Thoracic aorta (tissue), 2 donors: ENCODE data around the gene NKD1. TPM values are rescaled to one million over a fixed set of nuclear protein-coding genes. Genes with fewer than 3 reads are reported as not detected.

Experiments used
- ATAC-seq: fragments of 150-250 bp; one replicate; pipeline ENCODE4 v1.8.0; 2017; ENCODE audit warnings: low read depth; ENCODE audit not compliant: insufficient number of reproducible peaks, low FRiP score
- DNase-seq: peaks from one replicate; pipeline ENCODE4 v3.0.0-alpha.2; 2020; ENCODE audit warnings: low spot score
- H3K27ac ChIP-seq, 2 donors: fragments of 200-600 bp; sonication (generic); 1 replicate in 1 of 2; 2 replicates in 1 of 2; pipeline ENCODE4 v1.5.1; 2016; ENCODE audit warnings: mild to moderate bottlenecking in 2 of 2, moderate library complexity in 2 of 2
- H3K27me3 ChIP-seq: fragments of 200-600 bp; sonication (generic); replicated peaks from 2 replicates; pipeline ENCODE4 v1.6.0; 2016; ENCODE audit warnings: mild to moderate bottlenecking; ENCODE audit not compliant: insufficient read depth
- H3K36me3 ChIP-seq: fragments of 200-600 bp; sonication (generic); one replicate; pipeline ENCODE4 v1.5.1; 2016
- H3K4me1 ChIP-seq, 2 donors: fragments of 200-600 bp; sonication (generic); 1 replicate in 1 of 2; 2 replicates in 1 of 2; pipeline versions ENCODE4 v1.5.1 to v1.6.0; 2016; ENCODE audit warnings: low read depth in 2 of 2, mild to moderate bottlenecking in 1 of 2; ENCODE audit not compliant: control insufficient read depth in 1 of 2
- H3K4me3 ChIP-seq: fragments of 200-600 bp; sonication (generic); 2 replicates; pipeline ENCODE4 v1.5.1; 2016; ENCODE audit warnings: mild to moderate bottlenecking
- H3K9me3 ChIP-seq: fragments of 200-600 bp; sonication (generic); 2 replicates; pipeline ENCODE4 v1.5.1; 2016
- total RNA-seq, 2 donors: library from RNA; depleted of rRNA; stranded (reverse); fragments of >200 nt; gene quantifications; one replicate each; pipeline versions ENCODE4 v1.1.0 to v1.2.3, GENCODE V29; 2016
- TF ChIP-seq, protein P1 (sequence below): fragments of 200-600 bp; sonication (generic); IDR thresholded peaks from one replicate; pipeline ENCODE4 v1.5.1; 2019; ENCODE audit warnings: antibody characterized with exemption

NKD1 gene
- total RNA-seq, 2 donors from 2014 or later = 30.2 to 41.7 TPM

DNA sequence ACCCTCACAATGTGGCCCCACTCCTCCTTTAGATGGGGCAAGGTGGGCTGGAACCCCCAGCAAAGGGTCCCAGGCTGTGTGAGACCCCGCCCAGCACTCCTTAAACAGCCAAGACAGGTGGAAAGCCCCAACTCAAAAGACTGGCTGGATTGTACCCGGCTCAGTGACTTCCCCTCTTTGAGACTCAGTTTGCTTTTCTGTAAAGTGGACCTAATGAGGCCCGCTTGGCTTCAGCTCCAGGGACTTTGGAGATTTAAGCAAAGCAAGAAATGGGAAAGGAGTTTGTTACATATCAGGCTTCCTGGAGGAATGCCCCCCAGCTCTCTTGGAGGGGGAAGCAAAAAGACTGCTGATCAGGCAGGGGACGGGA is 93.6 kb downstream of the NKD1 start:
- H3K9me3 ChIP-seq = no peaks in the 10 kb centered on the region
- DNase-seq (no peak), ATAC-seq (no peak)
- H3K4me3 ChIP-seq = no peak overlapping the region
- TF ChIP-seq, protein P1, sequence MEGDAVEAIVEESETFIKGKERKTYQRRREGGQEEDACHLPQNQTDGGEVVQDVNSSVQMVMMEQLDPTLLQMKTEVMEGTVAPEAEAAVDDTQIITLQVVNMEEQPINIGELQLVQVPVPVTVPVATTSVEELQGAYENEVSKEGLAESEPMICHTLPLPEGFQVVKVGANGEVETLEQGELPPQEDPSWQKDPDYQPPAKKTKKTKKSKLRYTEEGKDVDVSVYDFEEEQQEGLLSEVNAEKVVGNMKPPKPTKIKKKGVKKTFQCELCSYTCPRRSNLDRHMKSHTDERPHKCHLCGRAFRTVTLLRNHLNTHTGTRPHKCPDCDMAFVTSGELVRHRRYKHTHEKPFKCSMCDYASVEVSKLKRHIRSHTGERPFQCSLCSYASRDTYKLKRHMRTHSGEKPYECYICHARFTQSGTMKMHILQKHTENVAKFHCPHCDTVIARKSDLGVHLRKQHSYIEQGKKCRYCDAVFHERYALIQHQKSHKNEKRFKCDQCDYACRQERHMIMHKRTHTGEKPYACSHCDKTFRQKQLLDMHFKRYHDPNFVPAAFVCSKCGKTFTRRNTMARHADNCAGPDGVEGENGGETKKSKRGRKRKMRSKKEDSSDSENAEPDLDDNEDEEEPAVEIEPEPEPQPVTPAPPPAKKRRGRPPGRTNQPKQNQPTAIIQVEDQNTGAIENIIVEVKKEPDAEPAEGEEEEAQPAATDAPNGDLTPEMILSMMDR = no peak
- peaks cover 2% of the 10 kb centered on the region for H3K36me3 ChIP-seq
- H3K27me3 ChIP-seq = no peaks in the 10 kb centered on the region
- H3K4me1 ChIP-seq = peaks cover 0 to 33% of the 10 kb centered on the region in 2 donors
- no peak overlapping the region for H3K27ac ChIP-seq

DNA sequence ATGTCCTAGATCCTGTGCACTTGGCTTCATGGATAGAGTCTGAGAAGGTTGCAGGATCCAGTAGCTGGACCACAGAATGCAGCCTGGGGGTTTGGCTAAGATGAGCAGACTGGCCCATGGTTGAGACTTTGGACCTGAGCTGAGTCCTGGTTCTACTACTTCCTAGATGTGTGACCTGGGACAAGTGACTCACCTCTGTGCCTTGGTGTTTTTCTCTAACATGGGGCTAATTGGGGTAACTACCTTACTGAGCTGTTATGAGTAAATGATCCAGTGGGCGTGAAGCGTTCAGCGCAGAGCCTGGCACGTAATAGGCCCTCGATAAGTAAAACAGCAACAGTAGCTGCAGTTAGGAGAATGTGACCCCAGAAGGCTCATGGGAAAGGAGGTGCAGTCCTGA is 94.2 kb downstream of the NKD1 start:
- Histone ChIP-seq H3K9me3 (no peaks in the 10 kb centered on the region), H3K36me3 (no peaks in the 10 kb centered on the region), H3K4me1 (peaks cover 0 to 33% of the 10 kb centered on the region in 2 donors), H3K27ac (no peak overlapping the region), H3K4me3 (no peak overlapping the region), H3K27me3 (no peaks in the 10 kb centered on the region)
- TF ChIP-seq, protein P1 = no peak
- ATAC-seq = no peak
- DNase-seq = no peak

DNA sequence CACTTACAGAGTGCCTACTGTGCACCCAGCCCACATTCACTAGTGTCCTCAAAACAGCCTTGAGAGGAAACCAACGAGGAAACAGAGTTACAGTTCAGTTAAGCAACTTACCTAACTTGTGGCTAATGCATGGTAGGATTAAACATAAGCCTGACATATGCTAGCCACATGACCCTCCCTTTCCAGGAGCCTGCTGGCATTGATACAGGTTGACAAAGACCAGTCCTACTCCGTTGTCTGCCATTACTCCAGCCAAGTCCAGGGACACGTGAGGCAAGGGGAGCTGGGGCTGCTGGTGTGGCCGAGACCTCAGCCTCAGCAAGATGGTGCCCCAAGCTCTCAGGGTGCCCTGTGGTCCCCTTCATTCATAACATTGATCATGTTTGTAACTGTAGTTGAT is 95.0 kb downstream of the NKD1 start:
- H3K27me3 ChIP-seq = no peaks in the 10 kb centered on the region
- TF ChIP-seq, protein P1 = no peak
- H3K4me3 ChIP-seq = no peak overlapping the region
- H3K27ac ChIP-seq = no peak overlapping the region
- H3K9me3 ChIP-seq = no peaks in the 10 kb centered on the region
- no peak for DNase-seq
- no peaks in the 10 kb centered on the region for H3K36me3 ChIP-seq
- peaks cover 0 to 33% of the 10 kb centered on the region in 2 donors for H3K4me1 ChIP-seq
- ATAC-seq = no peak

DNA sequence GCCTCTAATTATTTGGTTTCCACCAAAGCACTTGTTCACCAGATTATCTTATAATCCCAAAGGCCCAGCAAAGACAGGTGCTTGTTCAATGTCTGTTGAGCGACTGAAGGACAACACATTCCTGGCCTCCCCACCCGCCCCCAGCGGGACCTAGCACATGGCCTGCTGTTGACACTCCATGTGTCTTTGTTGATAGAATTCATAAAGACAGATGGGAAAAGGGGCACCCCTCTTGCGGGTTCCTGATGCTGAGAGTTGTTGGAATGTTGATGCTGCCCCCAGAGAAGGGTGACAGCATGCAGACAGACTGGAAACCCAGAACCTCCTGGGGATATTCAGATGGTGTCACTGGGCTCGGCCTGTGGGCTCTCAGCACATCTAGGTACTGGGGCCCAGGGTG is 96.0 kb downstream of the NKD1 start:
- H3K4me1 ChIP-seq = peaks cover 0 to 33% of the 10 kb centered on the region in 2 donors
- ATAC-seq = no peak
- no peak for DNase-seq
- H3K4me3 ChIP-seq = no peak overlapping the region
- H3K36me3 ChIP-seq = no peaks in the 10 kb centered on the region
- no peaks in the 10 kb centered on the region for H3K9me3 ChIP-seq
- H3K27ac ChIP-seq = no peak overlapping the region
- TF ChIP-seq, protein P1 = no peak
- no peaks in the 10 kb centered on the region for H3K27me3 ChIP-seq

DNA sequence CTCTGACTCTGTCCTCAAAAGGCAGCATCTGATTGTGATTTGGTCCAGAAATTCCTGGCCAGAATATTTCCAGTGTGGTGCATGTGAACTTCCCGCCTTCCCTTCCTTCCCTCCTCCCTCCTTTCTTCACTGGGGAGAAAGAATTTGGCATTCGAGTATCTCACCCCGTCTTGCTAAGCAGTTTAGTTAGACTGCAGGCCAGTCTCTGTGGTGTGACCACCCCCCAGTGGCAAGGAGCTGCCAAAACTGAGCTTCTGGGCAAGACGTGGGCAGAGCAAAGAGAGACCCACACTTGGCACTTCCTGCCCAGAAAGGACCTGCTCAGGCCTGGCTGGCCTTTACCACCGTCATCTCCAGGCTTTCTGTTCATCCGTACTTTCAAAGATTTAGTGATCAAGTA is 96.5 kb downstream of the NKD1 start:
- Histone ChIP-seq H3K27ac (no peak overlapping the region), H3K9me3 (no peaks in the 10 kb centered on the region), H3K27me3 (no peaks in the 10 kb centered on the region), H3K36me3 (no peaks in the 10 kb centered on the region), H3K4me3 (no peak overlapping the region), H3K4me1 (peaks cover 0 to 33% of the 10 kb centered on the region in 2 donors)
- DNase-seq (no peak), ATAC-seq (no peak)
- TF ChIP-seq, protein P1 = peak; percentile 37
